Fibroblast of mammary gland (primary cell): ENCODE data around the gene SHFL.

Source experiments
- DNase-seq: peaks from one replicate; pipeline ENCODE4 v3.0.0-alpha.2; 2010; ENCODE audit warnings: low read depth
- H3K4me3 ChIP-seq: 2 replicates; pipeline ENCODE4 v1.5.1; 2011; ENCODE audit warnings: low read depth, mild to moderate bottlenecking, low read length, moderate library complexity; ENCODE audit not compliant: control insufficient read depth
- CTCF ChIP-seq: conservative IDR thresholded peaks from 2 replicates; pipeline ENCODE4 v1.5.1; 2011; ENCODE audit warnings: low read depth, low read length, inconsistent platforms; ENCODE audit not compliant: control insufficient read depth, insufficient read depth

Gene SHFL

GRCh38 chr19:10116085-10116865 is 30.2 kb downstream of the SHFL start:
- TF ChIP-seq CTCF, result no peak
- DNase-seq, result no peak
- H3K4me3 ChIP-seq, result no peak overlapping the region

DNA sequence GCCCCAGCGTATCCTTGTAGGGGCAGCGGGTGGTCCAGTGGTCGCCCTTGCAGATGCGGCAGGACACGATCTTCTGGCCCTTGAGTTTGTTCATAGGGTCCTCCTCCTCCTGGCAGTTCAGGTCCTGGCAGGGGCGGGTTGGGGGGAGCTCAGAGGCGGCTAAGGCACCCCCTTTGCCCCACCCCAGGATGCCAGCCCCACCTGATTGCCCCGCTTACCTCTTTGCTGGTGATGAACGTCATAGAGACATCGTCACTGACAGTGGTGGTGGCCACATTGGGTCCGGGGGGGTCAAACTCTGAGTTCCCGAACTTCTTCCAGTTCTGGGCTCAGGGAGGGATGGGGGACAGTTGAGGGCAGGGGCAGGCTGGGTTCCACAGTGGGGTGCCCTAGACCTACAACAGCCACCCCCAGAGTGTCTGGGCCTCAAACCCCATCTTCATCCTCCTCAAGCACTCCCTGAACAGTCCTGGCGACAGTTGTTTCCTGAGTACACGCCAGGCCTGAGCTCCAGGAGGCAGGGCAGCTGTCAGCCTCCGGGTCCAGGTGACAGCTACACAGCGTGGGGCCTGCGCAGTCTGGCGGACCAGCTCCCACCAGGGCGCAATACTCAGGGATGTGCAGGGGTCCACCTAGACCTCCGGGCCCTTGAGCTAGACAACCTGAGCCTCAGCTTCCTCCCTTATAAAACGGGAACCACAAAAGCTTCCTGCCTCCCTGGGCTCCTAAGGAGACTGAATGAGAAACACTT is 30.9 kb downstream of the SHFL start:
- no peak for DNase-seq
- H3K4me3 ChIP-seq, result no peak overlapping the region
- no peak for TF ChIP-seq CTCF

- peak; percentile 39 for DNase-seq
- H3K4me3 ChIP-seq, result peak overlapping the region; percentile 95
- no peak for TF ChIP-seq CTCF
Measured at GRCh38 chr19:10118960-10119359, 32.8 kb downstream of the SHFL start.

- TF ChIP-seq CTCF, result no peak
- peak; percentile 97 for DNase-seq
- peak overlapping the region; percentile 44 for H3K4me3 ChIP-seq
Measured at GRCh38 chr19:10120538-10121189, 34.5 kb downstream of the SHFL start.

DNA sequence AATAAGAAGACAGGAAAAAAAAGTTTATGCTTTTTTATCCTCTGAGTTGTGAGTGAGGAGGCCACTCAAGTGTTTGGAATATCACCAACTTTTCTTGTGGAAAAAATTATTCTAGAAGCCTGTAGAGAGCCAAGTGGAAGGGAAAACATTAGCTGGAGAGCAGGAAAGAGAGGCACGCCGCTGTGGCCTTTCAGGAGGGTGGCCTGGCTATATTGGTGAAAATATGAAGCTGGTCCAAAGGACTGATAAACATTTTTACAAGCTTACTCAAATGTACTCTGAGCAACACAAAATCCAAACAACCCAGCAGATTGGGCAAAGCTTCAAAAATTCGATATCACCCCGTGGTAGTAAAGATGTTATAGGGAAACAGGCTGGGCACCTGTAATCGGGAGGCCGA is 35.9 kb downstream of the SHFL start:
- H3K4me3 ChIP-seq, result no peak overlapping the region
- peak; percentile 73 for DNase-seq
- TF ChIP-seq CTCF, result no peak

GRCh38 chr19:10124429-10124828 is 38.3 kb downstream of the SHFL start:
- no peak for TF ChIP-seq CTCF
- no peak overlapping the region for H3K4me3 ChIP-seq
- no peak for DNase-seq
